GM18511 (cell line): ENCODE measurements around the gene OR2AJ1.

Experiments
- ATAC-seq: cut with Tn5 transposase; IDR thresholded peaks from one replicate; pipeline ENCODE4 v1.9.1; 2021; ENCODE audit warnings: mild to moderate bottlenecking, moderate library complexity; ENCODE audit not compliant: unreplicated experiment

The OR2AJ1 gene

DNA sequence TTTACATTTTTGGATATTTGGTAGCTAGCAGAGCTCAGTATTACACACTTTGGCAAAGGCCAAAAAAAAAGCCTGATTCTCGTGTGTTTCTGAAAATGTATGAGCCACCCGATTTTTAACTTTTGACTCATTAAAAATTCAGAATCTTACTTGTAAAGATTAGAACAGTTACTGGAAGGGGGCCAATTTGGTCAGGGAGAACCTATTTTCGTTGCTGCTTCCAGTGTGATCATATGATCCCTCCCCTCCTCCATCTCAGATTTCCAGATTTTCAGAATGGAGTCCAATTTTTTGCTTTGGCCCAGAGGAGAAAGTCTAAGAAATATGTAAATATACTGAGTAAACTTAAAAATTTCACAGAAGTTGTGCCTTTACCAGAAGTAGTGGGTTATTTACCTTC, 37.1 kb downstream of the OR2AJ1 start:
- no peak for ATAC-seq

- no peak for ATAC-seq
Measured at GRCh38 chr1:247962911-247963588, 38.4 kb downstream of the OR2AJ1 start.

- no peak for ATAC-seq
Measured at GRCh38 chr1:247964933-247965332, 40.2 kb downstream of the OR2AJ1 start, which contains the start of gene OR2AK2. OR2AK2 (plus strand) TSS chr1:247965233; CDS start chr1:247965377, 144 bp downstream.

GRCh38 chr1:247966532-247967204, 42.0 kb downstream of the OR2AJ1 start:
- peak; percentile 82 for ATAC-seq
